ENCODE measurements around the gene LMX1A.

The LMX1A gene

GRCh38 chr1:165313903-165314302 lies 42.6 kb downstream of the LMX1A start:
- no peak for ATAC-seq

GRCh38 chr1:165312591-165312990 lies 43.9 kb downstream of the LMX1A start:
- ATAC-seq: no peak
- TF ChIP-seq PPARA (CRISPR knock-in tag; IDR thresholded peaks at IDR 0.05; ENCODE audit: borderline replicate concordance): no peak
- no peak for TF ChIP-seq GLIS3 (CRISPR knock-in tag; IDR thresholded peaks at IDR 0.05)
- TF ChIP-seq ZNF70 (CRISPR knock-in tag; IDR thresholded peaks at IDR 0.05): no peak
- no peak for TF ChIP-seq POU6F1 (CRISPR knock-in tag; IDR thresholded peaks at IDR 0.05; ENCODE audit: borderline replicate concordance, low read depth)
- TF ChIP-seq TOX (CRISPR knock-in tag; IDR thresholded peaks at IDR 0.05; ENCODE audit: borderline replicate concordance): no peak
- TF ChIP-seq CSRNP3 (CRISPR knock-in tag; IDR thresholded peaks at IDR 0.05): no peak
- no peak for TF ChIP-seq TCF4 (CRISPR knock-in tag; IDR thresholded peaks at IDR 0.05; ENCODE audit: borderline replicate concordance)
- no peak for TF ChIP-seq BACH2 (CRISPR knock-in tag; IDR thresholded peaks at IDR 0.05; ENCODE audit: borderline replicate concordance)
- no peak for TF ChIP-seq ZC3H10 (CRISPR knock-in tag; IDR thresholded peaks at IDR 0.05)

More at GRCh38 chr1:165313903-165314302, 42.6 kb downstream of the LMX1A start:
- TF ChIP-seq ARNTL (CRISPR knock-in tag; IDR thresholded peaks at IDR 0.05; ENCODE audit: borderline replicate concordance, low read depth): no peak
- TF ChIP-seq ZC3H10 (CRISPR knock-in tag; IDR thresholded peaks at IDR 0.05): no peak
- TF ChIP-seq ZFP3 (CRISPR knock-in tag; IDR thresholded peaks at IDR 0.05): no peak
- no peak for TF ChIP-seq TSHZ2 (CRISPR knock-in tag; IDR thresholded peaks at IDR 0.05)
- no peak for TF ChIP-seq POU6F1 (CRISPR knock-in tag; IDR thresholded peaks at IDR 0.05; ENCODE audit: borderline replicate concordance, low read depth)
- no peak for TF ChIP-seq TOX (CRISPR knock-in tag; IDR thresholded peaks at IDR 0.05; ENCODE audit: borderline replicate concordance)
- no peak for TF ChIP-seq ZNF565 (CRISPR knock-in tag; conservative IDR thresholded peaks at IDR 0.05; ENCODE audit: low read depth)
- TF ChIP-seq CSRNP3 (CRISPR knock-in tag; IDR thresholded peaks at IDR 0.05): no peak
- TF ChIP-seq PATZ1 (CRISPR knock-in tag; IDR thresholded peaks at IDR 0.05; ENCODE audit: borderline replicate concordance): no peak
- no peak for TF ChIP-seq CSDC2 (CRISPR knock-in tag; IDR thresholded peaks at IDR 0.05)
- TF ChIP-seq TCF4 (CRISPR knock-in tag; IDR thresholded peaks at IDR 0.05; ENCODE audit: borderline replicate concordance): no peak
- no peak for TF ChIP-seq GLIS3 (CRISPR knock-in tag; IDR thresholded peaks at IDR 0.05)
- TF ChIP-seq ZFP30 (CRISPR knock-in tag; IDR thresholded peaks at IDR 0.05): no peak
- TF ChIP-seq ZNF70 (CRISPR knock-in tag; IDR thresholded peaks at IDR 0.05): no peak
- no peak for TF ChIP-seq RARB (CRISPR knock-in tag; IDR thresholded peaks at IDR 0.05)
- TF ChIP-seq ISL1 (CRISPR knock-in tag; IDR thresholded peaks at IDR 0.05): no peak
